ENCODE measurements around the gene CD34.

CD34 gene

GRCh38 chr1:207851696-207852095 is 59.2 kb downstream of the CD34 start:
- no peak for DNase-seq

- DNase-seq: no peak
These were observed 60.1 kb downstream of the CD34 start for GRCh38 chr1:207850621-207851407.

- DNase-seq: no peak
These were observed 61.3 kb downstream of the CD34 start for GRCh38 chr1:207849646-207850045.

- DNase-seq: no peak
These were observed 61.9 kb downstream of the CD34 start for GRCh38 chr1:207849016-207849415.

- DNase-seq: peak; percentile 91
These were observed 62.7 kb downstream of the CD34 start for GRCh38 chr1:207848234-207848633.

GRCh38 chr1:207847116-207847515 is 63.8 kb downstream of the CD34 start:
- DNase-seq: peak; percentile 78

GRCh38 chr1:207845109-207845508 is 65.8 kb downstream of the CD34 start:
- no peak for DNase-seq

GRCh38 chr1:207844371-207844770 is 66.6 kb downstream of the CD34 start:
- DNase-seq: no peak

GRCh38 chr1:207842506-207842905 is 68.4 kb downstream of the CD34 start:
- DNase-seq: no peak

- no peak for DNase-seq
These were observed 69.0 kb downstream of the CD34 start for GRCh38 chr1:207841901-207842300.

- no peak for DNase-seq
These were observed 69.6 kb downstream of the CD34 start for GRCh38 chr1:207841293-207841692.

GRCh38 chr1:207840380-207840779 is 70.5 kb downstream of the CD34 start:
- DNase-seq: no peak

- no peak for DNase-seq
These were observed 71.9 kb downstream of the CD34 start for GRCh38 chr1:207839083-207839413.

- DNase-seq: no peak
These were observed 72.5 kb downstream of the CD34 start for GRCh38 chr1:207838156-207839082.

GRCh38 chr1:207837673-207838072 is 73.3 kb downstream of the CD34 start:
- no peak for DNase-seq

GRCh38 chr1:207836591-207837347 is 74.2 kb downstream of the CD34 start:
- no peak for DNase-seq

- no peak for DNase-seq
These were observed 75.0 kb downstream of the CD34 start for GRCh38 chr1:207835958-207836357.

- no peak for DNase-seq
These were observed 76.8 kb downstream of the CD34 start for GRCh38 chr1:207833956-207834660.

GRCh38 chr1:207833381-207833780 is 77.5 kb downstream of the CD34 start:
- DNase-seq: no peak

- DNase-seq: no peak
These were observed 78.1 kb downstream of the CD34 start for GRCh38 chr1:207832796-207833195.

- peak; percentile 29 for DNase-seq
These were observed 79.2 kb downstream of the CD34 start for GRCh38 chr1:207831517-207832327.
